ENCODE data around the gene MAP3K20. TPM values are rescaled to one million over a fixed set of nuclear protein-coding genes. Genes with fewer than 3 reads are reported as not detected.

Gene MAP3K20
- total RNA-seq, 6 donors from 2014 or later: 16.3 to 41.7 (median 34.7) TPM

DNA sequence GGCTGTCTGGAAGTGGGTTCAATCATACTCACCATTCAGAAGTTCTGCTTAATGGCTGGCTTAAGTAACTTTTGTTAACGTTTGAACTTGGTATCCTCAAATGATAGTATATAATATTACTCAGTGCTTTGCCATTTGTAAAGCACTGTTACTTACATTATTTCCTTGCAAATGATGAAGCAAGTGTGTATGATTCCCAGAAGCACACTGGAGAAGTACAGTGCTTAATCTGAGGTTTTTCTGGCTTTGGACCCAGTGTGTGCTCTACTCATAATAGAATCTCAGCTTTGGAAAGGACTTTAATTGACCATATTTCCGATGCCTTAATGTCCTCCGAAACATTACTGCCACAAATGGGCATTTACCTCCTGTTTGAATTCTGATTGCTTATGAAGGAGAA is 63.3 kb downstream of the MAP3K20 start:
- ATAC-seq (ENCODE audit: low FRiP score in 2 of 2) (no peak), DNase-seq (no peak)
- H3K36me3 ChIP-seq: no peaks in the 10 kb centered on the region
- TF ChIP-seq, protein P1, sequence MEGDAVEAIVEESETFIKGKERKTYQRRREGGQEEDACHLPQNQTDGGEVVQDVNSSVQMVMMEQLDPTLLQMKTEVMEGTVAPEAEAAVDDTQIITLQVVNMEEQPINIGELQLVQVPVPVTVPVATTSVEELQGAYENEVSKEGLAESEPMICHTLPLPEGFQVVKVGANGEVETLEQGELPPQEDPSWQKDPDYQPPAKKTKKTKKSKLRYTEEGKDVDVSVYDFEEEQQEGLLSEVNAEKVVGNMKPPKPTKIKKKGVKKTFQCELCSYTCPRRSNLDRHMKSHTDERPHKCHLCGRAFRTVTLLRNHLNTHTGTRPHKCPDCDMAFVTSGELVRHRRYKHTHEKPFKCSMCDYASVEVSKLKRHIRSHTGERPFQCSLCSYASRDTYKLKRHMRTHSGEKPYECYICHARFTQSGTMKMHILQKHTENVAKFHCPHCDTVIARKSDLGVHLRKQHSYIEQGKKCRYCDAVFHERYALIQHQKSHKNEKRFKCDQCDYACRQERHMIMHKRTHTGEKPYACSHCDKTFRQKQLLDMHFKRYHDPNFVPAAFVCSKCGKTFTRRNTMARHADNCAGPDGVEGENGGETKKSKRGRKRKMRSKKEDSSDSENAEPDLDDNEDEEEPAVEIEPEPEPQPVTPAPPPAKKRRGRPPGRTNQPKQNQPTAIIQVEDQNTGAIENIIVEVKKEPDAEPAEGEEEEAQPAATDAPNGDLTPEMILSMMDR (IDR thresholded peaks at IDR 0.05): no peak
- TF ChIP-seq POLR2A (IDR thresholded peaks at IDR 0.05): no peak
- no peak for TF ChIP-seq EP300 (IDR thresholded peaks at IDR 0.05)
- H3K27me3 ChIP-seq: no peaks in the 10 kb centered on the region
- peaks cover 0 to 20% (median 8%) of the 10 kb centered on the region in 4 donors for H3K4me1 ChIP-seq
- H3K27ac ChIP-seq: no peak overlapping the region
- H3K4me3 ChIP-seq: no peak overlapping the region
- H3K9me3 ChIP-seq: no peaks in the 10 kb centered on the region
- 86 to 88% methylated on average over 3 of the region's 3 CpGs for WGBS, 2 donors

DNA sequence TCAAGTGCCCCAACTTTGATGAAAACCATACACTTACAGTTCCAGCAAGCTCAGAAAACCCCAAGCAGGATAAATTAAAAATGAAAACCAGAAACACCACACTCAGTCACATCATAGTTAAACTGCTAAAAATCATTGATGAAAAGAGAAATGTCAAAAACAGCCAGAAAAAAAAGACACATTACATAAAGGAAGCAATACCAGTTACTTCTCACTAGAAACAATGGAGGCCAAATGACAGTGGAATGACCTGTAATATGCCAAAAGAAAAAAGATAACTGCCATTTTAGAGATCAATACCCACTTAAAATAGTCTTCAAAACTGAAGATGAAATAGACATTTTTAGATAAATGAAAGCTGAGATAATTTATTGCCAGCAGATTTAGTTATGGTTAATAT is 66.0 kb downstream of the MAP3K20 start:
- DNase-seq (no peak), ATAC-seq (ENCODE audit: low FRiP score in 2 of 2) (no peak)
- TF ChIP-seq, protein P1 (IDR thresholded peaks at IDR 0.05): no peak
- no peaks in the 10 kb centered on the region for H3K27me3 ChIP-seq
- no peak overlapping the region for H3K4me3 ChIP-seq
- H3K27ac ChIP-seq: no peak overlapping the region
- peaks cover 0 to 12% (median 5%) of the 10 kb centered on the region in 4 donors for H3K4me1 ChIP-seq
- no peaks in the 10 kb centered on the region for H3K36me3 ChIP-seq
- no peaks in the 10 kb centered on the region for H3K9me3 ChIP-seq

DNA sequence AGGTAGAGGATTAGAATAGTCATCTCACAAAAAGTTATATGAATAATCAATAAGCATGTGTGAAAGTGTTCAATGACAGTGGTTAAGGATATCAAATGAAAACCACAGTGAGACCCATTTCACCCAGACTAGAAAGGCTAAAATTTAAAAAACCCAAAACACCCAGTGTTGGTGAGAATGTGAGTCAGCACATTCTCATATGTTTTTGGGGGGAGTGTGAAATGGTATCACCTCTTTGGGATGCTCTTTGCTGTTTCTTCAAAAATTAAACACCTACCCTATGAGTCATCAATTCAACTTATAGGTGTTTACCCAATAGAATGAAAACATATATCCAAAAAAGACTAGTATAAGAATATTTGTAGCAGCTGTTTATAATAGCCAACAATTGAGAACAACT is 69.8 kb downstream of the MAP3K20 start:
- TF ChIP-seq POLR2A (IDR thresholded peaks at IDR 0.05) (no peak), EP300 (IDR thresholded peaks at IDR 0.05) (no peak), POLR2AphosphoS5 (IDR thresholded peaks at IDR 0.05) (no peak)
- TF ChIP-seq, protein P1 (IDR thresholded peaks at IDR 0.05): no peak
- H3K27ac ChIP-seq: no peak overlapping the region
- H3K9me3 ChIP-seq: no peaks in the 10 kb centered on the region
- H3K36me3 ChIP-seq: no peaks in the 10 kb centered on the region
- DNase-seq (no peak), ATAC-seq (ENCODE audit: low FRiP score in 2 of 2) (no peak)
- no peaks in the 10 kb centered on the region for H3K27me3 ChIP-seq
- H3K4me3 ChIP-seq: no peak overlapping the region
- peaks cover 0 to 20% (median 6%) of the 10 kb centered on the region in 4 donors for H3K4me1 ChIP-seq

DNA sequence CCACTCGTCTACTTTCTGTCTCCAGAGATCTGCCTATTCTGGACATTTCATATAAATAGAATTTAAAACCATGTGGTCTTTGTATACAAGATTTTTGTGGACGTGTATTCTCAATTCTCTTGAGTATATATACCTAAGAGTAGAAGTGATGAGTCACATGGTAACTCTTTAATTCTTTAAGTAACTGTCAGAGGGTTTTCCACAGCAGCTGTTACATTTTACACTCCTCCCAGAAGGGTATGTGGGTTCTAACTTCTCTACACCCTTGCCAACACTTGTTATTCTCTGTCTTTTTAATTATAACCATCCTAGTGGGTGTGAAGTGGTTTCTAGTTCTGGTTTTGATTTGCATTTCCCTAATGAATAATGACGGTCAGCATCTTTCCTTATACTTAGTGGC is 70.9 kb downstream of the MAP3K20 start:
- no peak for ATAC-seq (ENCODE audit: low FRiP score in 2 of 2)
- Histone ChIP-seq H3K9me3 (no peaks in the 10 kb centered on the region), H3K27ac (no peak overlapping the region), H3K36me3 (no peaks in the 10 kb centered on the region), H3K27me3 (no peaks in the 10 kb centered on the region), H3K4me1 (peaks cover 3 to 20% (median 6%) of the 10 kb centered on the region in 4 donors), H3K4me3 (no peak overlapping the region)
- no peak for TF ChIP-seq POLR2A (IDR thresholded peaks at IDR 0.05)
- no peak for TF ChIP-seq EP300 (IDR thresholded peaks at IDR 0.05)
- TF ChIP-seq, protein P1 (IDR thresholded peaks at IDR 0.05): no peak
- no peak for TF ChIP-seq POLR2AphosphoS5 (IDR thresholded peaks at IDR 0.05)
- WGBS, 2 donors: 76 to 81% methylated on average over 3 of the region's 3 CpGs
- DNase-seq: no peak

DNA sequence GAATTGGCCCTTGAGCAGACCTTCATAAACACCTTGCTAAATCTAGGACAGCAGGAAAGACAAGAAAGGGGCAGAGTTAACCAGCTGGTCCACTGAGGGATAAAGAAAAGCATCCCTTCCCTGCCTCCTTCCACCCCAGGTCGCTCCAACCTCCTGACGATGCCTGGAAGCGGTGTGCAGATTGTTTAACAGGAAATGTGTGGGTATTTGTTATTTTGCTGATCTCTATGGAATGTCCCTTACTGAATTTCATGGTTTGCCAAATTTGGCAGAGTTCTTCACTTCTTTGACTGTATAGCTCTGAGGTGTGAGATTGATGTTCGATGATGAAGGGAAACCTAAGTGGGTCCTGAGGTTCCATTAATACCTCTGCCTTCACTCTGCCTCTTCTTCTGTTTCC is 72.9 kb downstream of the MAP3K20 start:
- H3K36me3 ChIP-seq: no peaks in the 10 kb centered on the region
- no peak for ATAC-seq (ENCODE audit: low FRiP score in 2 of 2)
- WGBS, 2 donors: 73 to 87% methylated on average over 4 of the region's 4 CpGs

More for the DNA sequence above, 72.9 kb downstream of the MAP3K20 start:
- H3K27ac ChIP-seq: no peak overlapping the region
- H3K9me3 ChIP-seq: no peaks in the 10 kb centered on the region
- peaks cover 3 to 20% (median 8%) of the 10 kb centered on the region in 4 donors for H3K4me1 ChIP-seq
- no peaks in the 10 kb centered on the region for H3K27me3 ChIP-seq
- no peak overlapping the region for H3K4me3 ChIP-seq
- DNase-seq: no peak
- TF ChIP-seq POLR2A (IDR thresholded peaks at IDR 0.05): no peak
- no peak for TF ChIP-seq EP300 (IDR thresholded peaks at IDR 0.05)
- TF ChIP-seq POLR2AphosphoS5 (IDR thresholded peaks at IDR 0.05): no peak
- TF ChIP-seq, protein P1 (IDR thresholded peaks at IDR 0.05): no peak
